Bronchial epithelial cell (primary cell): Measurements from ENCODE around the gene OXER1. TPM values are rescaled to one million over a fixed set of nuclear protein-coding genes. Genes with fewer than 3 reads are reported as not detected.
A peak's percentile ranks its signal among the peaks of the same experiment; 100 is the strongest.

Experiments
- DNase-seq: peaks from one replicate; pipeline ENCODE4 v3.0.0-alpha.2; 2010; ENCODE audit warnings: low read depth
- FAIRE-seq: peaks from 2 replicates; lab custom pipeline; 2011; peaks lifted over from hg19 to GRCh38; lab: Jason Lieb, UNC
- H3K27me3 ChIP-seq: 2 replicates; pipeline ENCODE4 v1.5.1; 2011; ENCODE audit warnings: low read length; ENCODE audit not compliant: control insufficient read depth, insufficient read depth
- H3K36me3 ChIP-seq: 2 replicates; pipeline ENCODE4 v1.5.1; 2011; ENCODE audit warnings: low read length; ENCODE audit not compliant: control insufficient read depth, insufficient read depth
- H3K4me3 ChIP-seq: 2 replicates; pipeline ENCODE4 v1.5.1; 2011; ENCODE audit warnings: mild to moderate bottlenecking, low read depth, low read length, control low read depth
- total RNA-seq: library from RNA; depleted of rRNA; stranded (reverse); fragments of >200 nt; gene quantifications from 2 replicates; pipeline ENCODE4 v1.2.1, GENCODE V29; 2014
- TF ChIP-seq, protein P1 (sequence below): IDR thresholded peaks from 2 replicates; pipeline ENCODE4 v1.5.1; 2011; ENCODE audit warnings: mild to moderate bottlenecking, moderate library complexity, low read length, control low read depth, inconsistent platforms; ENCODE audit not compliant: insufficient read depth, severe bottlenecking

OXER1 gene
- total RNA-seq, 1 donor from 2014 or later = not detected

DNA sequence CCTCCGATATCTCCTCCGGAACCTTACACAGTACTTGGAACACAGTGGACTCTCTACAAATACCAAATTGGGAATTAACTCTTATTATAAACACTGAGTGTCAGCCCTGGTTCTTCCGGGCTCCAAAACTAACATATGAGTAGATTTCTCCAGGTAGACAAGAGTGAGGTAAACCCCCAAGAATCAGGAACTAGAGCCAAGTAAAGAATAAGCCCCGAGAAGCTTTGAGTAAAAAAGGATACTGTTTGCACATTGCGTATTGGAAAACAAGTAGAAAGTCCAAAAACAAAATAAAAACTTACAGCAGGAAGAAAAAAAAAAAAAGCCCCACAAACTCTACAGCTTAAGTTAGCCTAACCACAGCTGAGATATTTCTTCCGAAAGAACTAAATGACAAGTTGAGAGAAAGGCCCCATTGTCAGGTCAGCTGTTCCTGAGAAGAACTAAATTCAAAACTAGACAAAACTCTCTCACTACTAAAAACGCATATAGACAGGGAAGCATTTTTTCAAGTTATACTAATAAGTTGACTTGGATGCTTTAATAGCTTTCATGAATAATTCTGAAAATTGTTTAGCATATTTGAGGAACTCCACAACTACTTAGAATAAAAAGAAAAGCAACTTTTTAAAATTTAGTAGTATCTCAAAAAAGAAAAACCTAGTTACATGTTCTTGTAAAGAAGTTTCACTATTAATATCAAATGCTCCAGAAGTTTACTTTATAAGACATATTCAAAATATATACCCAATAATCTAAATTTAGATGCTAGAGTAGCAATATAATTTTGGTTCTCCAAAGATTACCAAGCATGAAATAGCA is 32.7 kb upstream of the OXER1 start:
- DNase-seq (peak; percentile 44), FAIRE-seq (no peak)
- Histone ChIP-seq H3K27me3 (no peaks in the 10 kb centered on the region), H3K4me3 (no peak overlapping the region), H3K36me3 (no peaks in the 10 kb centered on the region)
- TF ChIP-seq, protein P1, sequence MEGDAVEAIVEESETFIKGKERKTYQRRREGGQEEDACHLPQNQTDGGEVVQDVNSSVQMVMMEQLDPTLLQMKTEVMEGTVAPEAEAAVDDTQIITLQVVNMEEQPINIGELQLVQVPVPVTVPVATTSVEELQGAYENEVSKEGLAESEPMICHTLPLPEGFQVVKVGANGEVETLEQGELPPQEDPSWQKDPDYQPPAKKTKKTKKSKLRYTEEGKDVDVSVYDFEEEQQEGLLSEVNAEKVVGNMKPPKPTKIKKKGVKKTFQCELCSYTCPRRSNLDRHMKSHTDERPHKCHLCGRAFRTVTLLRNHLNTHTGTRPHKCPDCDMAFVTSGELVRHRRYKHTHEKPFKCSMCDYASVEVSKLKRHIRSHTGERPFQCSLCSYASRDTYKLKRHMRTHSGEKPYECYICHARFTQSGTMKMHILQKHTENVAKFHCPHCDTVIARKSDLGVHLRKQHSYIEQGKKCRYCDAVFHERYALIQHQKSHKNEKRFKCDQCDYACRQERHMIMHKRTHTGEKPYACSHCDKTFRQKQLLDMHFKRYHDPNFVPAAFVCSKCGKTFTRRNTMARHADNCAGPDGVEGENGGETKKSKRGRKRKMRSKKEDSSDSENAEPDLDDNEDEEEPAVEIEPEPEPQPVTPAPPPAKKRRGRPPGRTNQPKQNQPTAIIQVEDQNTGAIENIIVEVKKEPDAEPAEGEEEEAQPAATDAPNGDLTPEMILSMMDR = no peak

DNA sequence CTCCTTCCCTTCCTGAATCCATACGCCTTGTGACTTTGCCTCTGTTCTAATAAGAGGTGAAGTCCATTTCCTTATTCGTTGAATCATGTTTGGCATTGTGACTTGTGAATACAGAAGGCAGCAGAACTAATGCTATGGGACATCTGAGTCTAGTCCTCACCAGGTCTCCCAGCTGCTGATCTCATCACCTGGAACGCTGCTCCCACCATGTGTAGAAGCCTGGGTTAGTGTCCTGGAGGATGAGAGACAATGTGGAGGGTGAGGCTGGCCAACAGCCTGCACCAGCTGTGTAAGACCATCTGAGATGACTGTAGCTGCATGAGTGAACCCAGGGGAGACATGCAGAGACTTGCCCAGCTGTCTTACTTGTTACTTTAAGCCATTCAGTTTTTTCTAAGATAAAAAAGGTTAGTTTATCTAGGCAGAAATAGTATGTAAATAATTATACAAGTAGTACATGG is 31.9 kb upstream of the OXER1 start:
- Histone ChIP-seq H3K36me3 (no peaks in the 10 kb centered on the region), H3K4me3 (no peak overlapping the region), H3K27me3 (no peaks in the 10 kb centered on the region)
- FAIRE-seq = no peak
- peak; percentile 96 for DNase-seq
- TF ChIP-seq, protein P1 = no peak

DNA sequence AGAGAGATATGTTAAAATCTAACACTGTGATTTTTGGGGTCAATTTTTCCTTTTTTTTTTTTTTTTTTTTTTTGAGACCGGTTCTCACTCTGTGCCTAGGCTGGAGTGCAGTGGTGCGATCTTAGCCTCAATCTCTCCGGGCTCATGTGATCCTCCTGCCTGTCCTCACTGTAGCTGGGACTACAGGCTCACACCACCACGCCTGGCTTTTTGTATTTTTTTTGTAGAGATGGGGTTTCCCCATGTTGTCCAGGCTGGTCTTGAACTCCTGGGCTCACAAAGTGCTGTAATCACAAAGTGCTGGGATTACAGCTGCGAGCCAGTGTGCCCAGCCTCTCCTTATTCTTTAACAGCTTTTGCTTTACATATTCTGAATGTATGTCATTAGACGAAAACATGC is 31.3 kb upstream of the OXER1 start:
- no peaks in the 10 kb centered on the region for H3K36me3 ChIP-seq
- H3K4me3 ChIP-seq = no peak overlapping the region
- TF ChIP-seq, protein P1 = no peak
- H3K27me3 ChIP-seq = no peaks in the 10 kb centered on the region
- FAIRE-seq = no peak
- DNase-seq = no peak

DNA sequence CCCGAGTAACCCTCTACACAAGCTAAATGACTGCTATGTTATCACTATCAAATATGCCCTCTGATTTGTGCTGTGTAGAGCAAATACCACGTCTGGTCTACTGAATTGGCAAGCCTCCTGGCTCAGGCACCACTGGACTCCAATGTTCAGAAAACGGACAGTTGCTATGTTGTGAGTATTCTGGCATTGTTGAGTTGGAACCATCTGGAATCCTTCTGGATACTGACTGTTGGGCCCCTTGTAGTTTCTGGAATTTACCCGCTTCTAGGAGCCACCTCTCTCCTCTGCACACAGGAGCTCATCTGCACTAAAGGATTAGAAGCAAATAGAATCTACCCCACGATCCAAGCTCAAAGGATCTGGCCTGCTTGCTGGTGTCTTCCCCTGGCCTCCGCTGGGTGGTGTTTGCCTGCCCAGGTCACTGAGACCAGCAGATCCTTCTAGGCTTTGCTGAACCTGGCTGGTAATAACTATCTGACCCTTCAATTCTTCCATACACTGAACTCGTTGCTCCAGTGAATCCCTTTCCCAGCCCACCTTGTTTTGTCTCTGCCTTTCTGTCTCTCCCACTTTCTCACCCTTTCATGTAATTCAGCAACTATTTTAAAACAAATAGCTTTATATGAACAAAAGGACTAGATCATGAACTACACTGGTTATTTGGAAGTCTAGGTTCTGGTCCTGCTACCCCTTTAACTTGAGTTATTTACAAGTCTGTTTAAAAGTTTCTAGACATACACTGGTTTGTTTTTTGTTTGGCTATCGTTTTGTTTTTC is 30.5 kb upstream of the OXER1 start:
- DNase-seq (no peak), FAIRE-seq (no peak)
- Histone ChIP-seq H3K4me3 (no peak overlapping the region), H3K27me3 (no peaks in the 10 kb centered on the region), H3K36me3 (no peaks in the 10 kb centered on the region)
- TF ChIP-seq, protein P1 = peak; percentile 9

DNA sequence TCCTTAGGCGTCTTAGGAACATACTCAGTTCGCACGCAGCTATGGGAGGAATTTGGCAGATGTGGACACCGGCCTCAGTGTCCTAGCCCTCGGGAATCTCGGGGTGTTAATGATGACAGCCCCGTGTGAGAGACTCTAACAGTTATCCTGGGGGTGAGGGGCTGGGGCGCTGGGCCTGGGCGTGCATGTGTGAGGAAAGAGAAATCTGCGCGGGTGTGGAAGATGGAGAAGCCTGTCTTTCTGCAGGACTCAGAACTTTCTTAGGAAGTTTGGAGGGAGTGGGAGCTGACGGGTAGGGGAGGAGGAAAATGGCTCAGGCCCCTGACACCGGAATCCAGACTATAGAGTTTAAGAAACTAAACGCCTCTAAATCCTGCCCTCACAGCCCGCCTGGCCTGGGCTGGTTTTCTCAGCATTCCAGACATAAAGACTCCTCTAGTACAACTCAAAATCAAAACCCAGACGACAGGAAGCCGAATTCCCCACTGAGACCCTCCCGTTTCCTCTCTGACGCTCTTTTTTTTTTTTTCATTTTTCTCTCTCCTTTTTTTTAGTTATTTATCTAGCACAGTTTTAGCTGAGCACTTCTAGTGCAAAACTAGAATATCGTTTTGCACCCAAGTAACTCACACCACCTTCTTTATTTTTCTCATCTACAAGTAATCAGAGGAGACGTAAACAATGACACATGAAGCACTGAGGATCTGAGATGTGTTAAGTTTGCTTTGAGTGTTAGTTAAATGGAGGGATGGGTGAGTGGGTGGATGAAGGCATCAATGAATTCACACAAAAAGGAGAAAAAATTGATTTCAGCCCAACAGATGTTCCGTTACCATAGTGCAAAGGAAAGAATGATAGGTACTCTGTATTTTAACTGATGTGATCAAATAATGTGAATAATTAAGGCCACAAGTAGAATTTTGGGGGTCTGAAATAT is 29.7 kb upstream of the OXER1 start:
- DNase-seq (no peak), FAIRE-seq (no peak)
- no peaks in the 10 kb centered on the region for H3K27me3 ChIP-seq
- peak overlapping the region; percentile 39 for H3K4me3 ChIP-seq
- TF ChIP-seq, protein P1 = no peak
- no peaks in the 10 kb centered on the region for H3K36me3 ChIP-seq
